Left lung (tissue), 10 donors: ENCODE results near the gene SLC12A3. TPM values are rescaled to one million over a fixed set of nuclear protein-coding genes. Genes with fewer than 3 reads are reported as not detected.
A peak's percentile ranks its signal among the peaks of the same experiment; 100 is the strongest.

Experiments used
- ATAC-seq: fragments of 200-7000 bp; cut with Tn5 transposase; one replicate; pipeline ENCODE4 v1.9.1; 2020; ENCODE audit warnings: moderate library complexity
- DNase-seq, 4 donors: peaks; one replicate each; pipeline ENCODE4 v3.0.0-alpha.2; 2013 to 2020
- H3K27ac ChIP-seq, 2 donors: fragments of 200-600 bp; sonication (generic) in 1 of 2; one replicate each; pipeline versions ENCODE4 v1.5.0 to v1.8.0; 2020 to 2021
- H3K27me3 ChIP-seq, 2 donors: fragments of 200-600 bp; sonication (generic) in 1 of 2; one replicate each; pipeline versions ENCODE4 v1.5.0 to v1.8.0; 2020 to 2021
- H3K36me3 ChIP-seq, 2 donors: fragments of 200-600 bp; sonication (generic) in 1 of 2; one replicate each; pipeline versions ENCODE4 v1.5.0 to v1.8.0; 2020 to 2021
- H3K4me1 ChIP-seq, 2 donors: fragments of 200-600 bp; one replicate each; pipeline ENCODE4 v1.8.0; 2021
- H3K4me3 ChIP-seq, 2 donors: fragments of 200-600 bp; sonication (generic) in 1 of 2; one replicate each; pipeline versions ENCODE4 v1.5.0 to v1.8.0; 2020 to 2021; ENCODE audit warnings: mild to moderate bottlenecking in 1 of 2
- H3K9me3 ChIP-seq, 2 donors: fragments of 200-600 bp; sonication (generic) in 1 of 2; one replicate each; pipeline versions ENCODE4 v1.5.0 to v1.8.0; 2020 to 2021
- intact Hi-C, 2 donors: fragments of 100-400 bp; cut with DNase I; formaldehyde crosslinking; loops; one replicate each; pipeline versions ENCODE4 v1.11.2 to v1.14.2; 2022
- microRNA-seq, 2 donors: library from miRNA; unstranded; fragments of <30 nt; microRNA quantifications; one replicate each; pipeline ENCODE4, GENCODE V29; 2019
- polyA plus RNA-seq, 6 donors: library from polyadenylated mRNA; unstranded; fragments of 120-200 nt; gene quantifications; one replicate each; pipeline ENCODE4 v1.2.1, GENCODE V29; 2013; ENCODE audit not compliant: insufficient read length in 6 of 6
- total RNA-seq, 2 donors: library from RNA; stranded (reverse); fragmentation: NEBNext Ultra II Directional; extraction: Animal tissue kit (Norgen Biotek cat#: 25700); gene quantifications; one replicate each; pipeline ENCODE4 v1.2.1, GENCODE V29; 2021
- TF ChIP-seq, protein P1 (sequence below), 2 donors: fragments of 200-600 bp; sonication (generic) in 1 of 2; IDR thresholded peaks; one replicate each; pipeline versions ENCODE4 v1.5.0 to v1.8.0; 2021; ENCODE audit warnings: antibody characterized with exemption in 2 of 2
- donor health status: DM: no; HTN: yes; CAD: no.
- donor health status: DM: no; HTN: no; CAD: no.

SLC12A3 gene
- total and polyA plus RNA-seq, 8 donors: 0.13 to 0.49 (median 0.20) TPM; not detected in 2

DNA sequence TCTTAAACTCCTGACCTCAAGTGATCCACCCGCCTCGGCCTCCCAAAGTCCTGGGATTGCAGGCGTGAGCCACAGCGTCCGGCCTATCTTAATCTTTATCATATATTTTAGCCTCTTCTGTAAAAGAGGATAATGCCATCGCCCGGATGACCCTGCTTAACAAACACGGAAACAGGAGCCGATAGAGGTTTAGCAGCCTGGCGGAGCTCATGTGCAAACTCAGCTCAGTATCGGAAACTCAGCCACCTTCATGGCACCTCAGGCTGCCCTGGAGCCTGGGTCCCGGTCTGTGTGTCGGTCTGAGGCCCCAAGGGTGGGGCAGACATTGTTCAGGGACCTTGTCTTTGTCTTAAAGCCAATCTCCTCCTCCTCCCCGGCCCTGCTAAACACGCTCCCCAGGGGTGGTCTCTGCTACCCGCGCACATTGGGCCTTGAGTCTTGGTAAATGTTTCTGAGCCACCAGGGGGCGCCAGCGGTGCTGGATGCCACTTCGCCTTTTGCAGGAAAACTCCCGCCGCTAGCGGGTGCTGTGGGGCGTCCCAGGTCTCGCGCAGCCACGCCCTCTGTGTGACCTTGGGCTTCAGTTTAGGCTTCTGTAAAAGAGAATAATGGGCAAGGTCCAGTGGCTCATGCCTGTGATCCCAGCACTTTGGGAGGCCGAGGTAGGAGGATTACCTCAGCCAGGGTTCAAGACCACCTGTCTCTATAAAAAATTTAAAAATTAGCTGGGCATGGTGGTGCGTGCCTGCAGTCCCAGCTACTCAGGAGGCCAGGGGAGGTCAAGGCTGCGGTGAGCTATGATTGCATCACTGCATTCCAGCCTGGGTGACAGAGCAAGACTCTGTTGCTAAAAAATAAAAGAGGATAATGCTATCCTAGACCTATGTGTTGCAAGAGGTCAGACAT lies 99.5 kb downstream of the SLC12A3 start:
- peak overlapping the region in 1 of 2 donors; percentile 60 for H3K27ac ChIP-seq
- no peaks in the 10 kb centered on the region for H3K27me3 ChIP-seq
- TF ChIP-seq, protein P1, sequence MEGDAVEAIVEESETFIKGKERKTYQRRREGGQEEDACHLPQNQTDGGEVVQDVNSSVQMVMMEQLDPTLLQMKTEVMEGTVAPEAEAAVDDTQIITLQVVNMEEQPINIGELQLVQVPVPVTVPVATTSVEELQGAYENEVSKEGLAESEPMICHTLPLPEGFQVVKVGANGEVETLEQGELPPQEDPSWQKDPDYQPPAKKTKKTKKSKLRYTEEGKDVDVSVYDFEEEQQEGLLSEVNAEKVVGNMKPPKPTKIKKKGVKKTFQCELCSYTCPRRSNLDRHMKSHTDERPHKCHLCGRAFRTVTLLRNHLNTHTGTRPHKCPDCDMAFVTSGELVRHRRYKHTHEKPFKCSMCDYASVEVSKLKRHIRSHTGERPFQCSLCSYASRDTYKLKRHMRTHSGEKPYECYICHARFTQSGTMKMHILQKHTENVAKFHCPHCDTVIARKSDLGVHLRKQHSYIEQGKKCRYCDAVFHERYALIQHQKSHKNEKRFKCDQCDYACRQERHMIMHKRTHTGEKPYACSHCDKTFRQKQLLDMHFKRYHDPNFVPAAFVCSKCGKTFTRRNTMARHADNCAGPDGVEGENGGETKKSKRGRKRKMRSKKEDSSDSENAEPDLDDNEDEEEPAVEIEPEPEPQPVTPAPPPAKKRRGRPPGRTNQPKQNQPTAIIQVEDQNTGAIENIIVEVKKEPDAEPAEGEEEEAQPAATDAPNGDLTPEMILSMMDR (IDR thresholded peaks at IDR 0.05): peak; percentile 88 to 94

More for the DNA sequence above, 99.5 kb downstream of the SLC12A3 start:
- peaks cover 0 to 47% of the 10 kb centered on the region in 2 donors for H3K4me1 ChIP-seq
- H3K4me3 ChIP-seq: no peak overlapping the region
- intact Hi-C loops: no loop called here
- no peaks in the 10 kb centered on the region for H3K36me3 ChIP-seq
- peak; percentile 89 for ATAC-seq
- no peaks in the 10 kb centered on the region for H3K9me3 ChIP-seq
- peak in 3 of 4 donors; percentile 74 to 98 (median 91) for DNase-seq

Small RNAs within 50 kb of the gene (microRNA-seq; reads per million reads assigned to microRNA genes)
- gene MIR138-2 (14.9 to 26.3 reads per million in 2 donors), gene MIR6863 (0 reads per million in 2 donors)

Other genes with a start within 250 kb of the SLC12A3 start
- 100 to 1,000 TPM; 103 to 262 TPM for gene MT1E, start 239.4 kb upstream of the SLC12A3 start, total RNA-seq
- gene MT1E, start 239.4 kb upstream of the SLC12A3 start, polyA plus RNA-seq: 10 to 100 TPM in 5 of 6 donors, 1 to 10 TPM in 1; 9.0 to 16.7 (median 11.9) TPM
- gene MT1M, start 232.5 kb upstream of the SLC12A3 start, total RNA-seq: 10 to 100 TPM in 1 of 2 donors, 1 to 10 TPM in 1; 8.4 to 32.5 TPM
- under 1 TPM; 0.29 to 0.82 (median 0.45) TPM for gene MT1M, start 232.5 kb upstream of the SLC12A3 start, polyA plus RNA-seq
- 10 to 100 TPM in 1 of 2 donors, 1 to 10 TPM in 1; 3.1 to 24.1 TPM for gene MT1A, start 226.5 kb upstream of the SLC12A3 start, total RNA-seq
- under 1 TPM in 2 of 6 donors, not detected in 4; 0.78 to 0.91 TPM for gene MT1A, start 226.5 kb upstream of the SLC12A3 start, polyA plus RNA-seq
- gene MT1B, start 213.3 kb upstream of the SLC12A3 start, total RNA-seq: not detected
- gene MT1B, start 213.3 kb upstream of the SLC12A3 start, polyA plus RNA-seq: under 1 TPM in 2 of 6 donors, not detected in 4; 0.45 to 0.66 TPM
- gene MT1F, start 207.2 kb upstream of the SLC12A3 start, total RNA-seq: 10 to 100 TPM in 1 of 2 donors, 1 to 10 TPM in 1; 8.8 to 14.8 TPM
- 1 to 10 TPM; 4.2 to 9.6 (median 6.7) TPM for gene MT1F, start 207.2 kb upstream of the SLC12A3 start, polyA plus RNA-seq
- gene MT1G, start 197.1 kb upstream of the SLC12A3 start, total RNA-seq: 10 to 100 TPM in 1 of 2 donors, 1 to 10 TPM in 1; 2.7 to 22.1 TPM
- 1 to 10 TPM; 1.0 to 6.6 (median 1.8) TPM for gene MT1G, start 197.1 kb upstream of the SLC12A3 start, polyA plus RNA-seq
- 1 to 10 TPM in 1 of 2 donors, not detected in 1; 2.3 TPM for gene MT1H, start 195.4 kb upstream of the SLC12A3 start, total RNA-seq
- gene MT1H, start 195.4 kb upstream of the SLC12A3 start, polyA plus RNA-seq: 1 to 10 TPM in 3 of 6 donors, not detected in 3; 1.1 to 2.2 (median 2.1) TPM
- 100 to 1,000 TPM in 1 of 2 donors, 10 to 100 TPM in 1; 78.4 to 126 TPM for gene MT1X, start 182.7 kb upstream of the SLC12A3 start, total RNA-seq
- gene MT1X, start 182.7 kb upstream of the SLC12A3 start, polyA plus RNA-seq: 10 to 100 TPM; 14.5 to 18.2 (median 16.5) TPM
- 10 to 100 TPM; 47.1 to 67.4 TPM for gene NUP93, start 135.1 kb upstream of the SLC12A3 start, total RNA-seq
- gene NUP93, start 135.1 kb upstream of the SLC12A3 start, polyA plus RNA-seq: 10 to 100 TPM; 58.5 to 75.9 (median 66.3) TPM
- gene HERPUD1, start 66.9 kb downstream of the SLC12A3 start, total RNA-seq: 100 to 1,000 TPM; 104 to 155 TPM
- 100 to 1,000 TPM in 5 of 6 donors, 10 to 100 TPM in 1; 99.6 to 131 (median 115) TPM for gene HERPUD1, start 66.9 kb downstream of the SLC12A3 start, polyA plus RNA-seq
- under 1 TPM; 0.58 to 0.82 TPM for gene CETP, start 96.7 kb downstream of the SLC12A3 start, total RNA-seq
- gene CETP, start 96.7 kb downstream of the SLC12A3 start, polyA plus RNA-seq: 10 to 100 TPM; 11.8 to 15.2 (median 13.9) TPM
- gene NLRC5, start 124.3 kb downstream of the SLC12A3 start, total RNA-seq: 10 to 100 TPM; 26.8 to 93.3 TPM
- gene NLRC5, start 124.3 kb downstream of the SLC12A3 start, polyA plus RNA-seq: 10 to 100 TPM in 5 of 6 donors, 1 to 10 TPM in 1; 9.8 to 14.1 (median 12.1) TPM
- gene CPNE2, start 227.4 kb downstream of the SLC12A3 start, total RNA-seq: 10 to 100 TPM; 49.4 to 49.9 TPM
- gene CPNE2, start 227.4 kb downstream of the SLC12A3 start, polyA plus RNA-seq: 10 to 100 TPM; 63.8 to 72.1 (median 67.8) TPM